Globus pallidus (tissue), 1 donor: ENCODE measurements around the gene MRGPRE.

Experiments
- DNase-seq: peaks from one replicate; pipeline ENCODE4 v3.0.0-alpha.2; 2015; ENCODE audit warnings: low spot score

Gene MRGPRE

DNA sequence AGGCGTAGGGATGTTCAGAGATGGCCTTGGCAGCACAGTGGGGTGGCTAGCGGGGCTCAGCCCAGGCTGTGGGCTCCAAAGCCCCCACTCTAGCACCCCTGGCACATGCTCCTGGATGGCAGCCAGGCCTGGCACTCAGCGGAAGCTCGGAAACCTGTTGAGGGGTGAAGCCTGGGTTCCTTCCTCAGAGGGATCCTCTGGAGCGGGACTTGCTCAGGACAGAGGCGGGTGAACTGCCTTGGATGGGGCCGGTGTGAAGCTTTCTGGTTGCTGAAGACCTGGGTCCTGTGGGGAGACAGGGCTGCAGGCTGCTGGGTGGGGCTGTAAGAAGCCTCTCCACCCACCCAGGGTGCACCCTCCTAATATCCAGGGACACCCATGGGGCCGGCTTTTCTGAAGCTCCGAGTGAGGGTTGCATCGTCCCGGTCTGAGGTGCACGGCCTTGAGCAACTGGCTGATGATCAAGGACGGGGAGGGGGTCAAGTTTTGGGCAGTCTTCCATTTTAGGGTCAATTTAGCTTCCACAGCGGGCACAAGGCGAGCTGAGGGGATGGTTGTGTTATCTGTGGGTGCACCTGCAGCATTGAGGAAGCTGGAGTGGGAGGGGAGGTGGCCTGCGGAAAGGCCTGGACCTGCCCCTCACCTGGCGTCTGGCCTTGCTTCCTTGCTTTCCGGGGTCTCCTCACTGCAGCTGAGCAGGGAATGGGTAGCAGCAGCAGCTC lies 5.2 kb downstream of the MRGPRE start:
- no peak for DNase-seq

DNA sequence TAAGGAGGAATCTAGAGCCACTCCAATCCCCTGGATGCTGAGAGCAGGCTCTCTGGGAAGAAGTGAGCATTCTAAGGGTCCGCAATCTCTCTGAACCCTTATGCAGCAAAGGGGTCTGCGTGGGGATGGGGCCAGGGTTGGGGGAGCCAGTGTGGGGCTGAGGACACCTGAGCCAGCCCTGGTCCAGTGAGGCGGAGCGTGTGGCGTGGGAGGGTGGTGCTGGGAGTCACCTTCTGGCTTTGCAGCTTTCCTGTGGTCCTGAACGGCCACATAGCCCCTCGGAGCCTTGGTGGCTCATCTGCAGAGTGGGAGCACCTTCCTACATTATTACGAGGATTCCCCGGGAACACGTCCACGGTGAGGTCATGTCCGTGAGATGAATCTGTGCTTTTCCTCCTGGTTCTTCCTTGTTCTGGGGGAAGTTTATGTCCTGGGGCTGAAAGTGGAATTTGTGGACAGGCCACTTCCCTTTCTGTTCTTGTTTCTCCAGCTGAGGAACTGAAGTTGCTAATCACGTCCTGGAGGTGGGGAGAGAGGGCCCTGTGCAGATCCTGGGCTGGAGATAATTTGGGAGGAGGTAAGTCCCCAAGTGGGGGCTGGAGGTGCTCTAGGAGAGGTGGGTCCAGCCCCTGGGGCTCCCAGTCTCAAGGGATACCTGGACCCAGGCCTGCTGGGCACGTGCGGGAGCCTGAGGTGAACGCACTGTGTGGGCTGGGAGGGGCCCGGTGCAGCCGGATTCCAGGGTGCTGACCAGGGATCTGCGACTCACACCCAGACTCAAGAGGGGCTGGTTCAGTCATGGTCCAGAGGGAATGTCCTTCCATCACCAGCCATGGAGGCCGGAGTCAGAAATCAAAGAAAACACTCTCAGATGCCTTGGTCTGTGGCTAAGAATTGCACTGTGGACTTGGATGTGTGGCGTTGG lies 6.1 kb downstream of the MRGPRE start:
- DNase-seq = peak; percentile 18

DNA sequence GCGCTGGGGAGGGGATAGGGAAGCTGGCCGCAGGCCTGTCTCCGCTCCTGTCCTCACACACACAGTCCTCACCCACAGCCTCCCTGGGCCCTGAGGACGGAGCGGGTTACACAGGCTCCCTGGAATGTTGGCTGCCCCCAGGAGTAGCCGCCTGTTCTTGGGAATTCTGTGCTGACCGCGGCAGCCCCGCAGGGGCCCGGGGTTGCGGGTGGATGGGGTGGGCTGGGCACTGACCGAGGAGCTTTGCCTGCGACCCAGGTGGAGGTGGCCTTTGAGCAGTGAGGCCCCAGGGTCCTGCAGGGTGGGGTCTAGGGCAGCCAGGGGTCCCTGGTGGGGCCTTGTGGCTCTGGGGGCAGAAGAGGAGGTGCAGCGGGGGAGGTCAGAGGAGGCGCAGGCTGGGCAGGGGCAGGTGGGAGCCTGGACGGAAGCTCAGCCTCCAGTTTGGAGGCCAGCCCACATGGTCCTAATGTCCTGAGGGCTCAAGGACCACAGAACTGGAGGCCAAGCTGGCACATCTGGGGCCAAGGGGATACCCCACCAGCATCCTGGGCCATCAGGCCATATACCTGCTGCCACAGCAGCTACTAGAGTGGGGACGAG lies 7.0 kb downstream of the MRGPRE start:
- DNase-seq = no peak

DNA sequence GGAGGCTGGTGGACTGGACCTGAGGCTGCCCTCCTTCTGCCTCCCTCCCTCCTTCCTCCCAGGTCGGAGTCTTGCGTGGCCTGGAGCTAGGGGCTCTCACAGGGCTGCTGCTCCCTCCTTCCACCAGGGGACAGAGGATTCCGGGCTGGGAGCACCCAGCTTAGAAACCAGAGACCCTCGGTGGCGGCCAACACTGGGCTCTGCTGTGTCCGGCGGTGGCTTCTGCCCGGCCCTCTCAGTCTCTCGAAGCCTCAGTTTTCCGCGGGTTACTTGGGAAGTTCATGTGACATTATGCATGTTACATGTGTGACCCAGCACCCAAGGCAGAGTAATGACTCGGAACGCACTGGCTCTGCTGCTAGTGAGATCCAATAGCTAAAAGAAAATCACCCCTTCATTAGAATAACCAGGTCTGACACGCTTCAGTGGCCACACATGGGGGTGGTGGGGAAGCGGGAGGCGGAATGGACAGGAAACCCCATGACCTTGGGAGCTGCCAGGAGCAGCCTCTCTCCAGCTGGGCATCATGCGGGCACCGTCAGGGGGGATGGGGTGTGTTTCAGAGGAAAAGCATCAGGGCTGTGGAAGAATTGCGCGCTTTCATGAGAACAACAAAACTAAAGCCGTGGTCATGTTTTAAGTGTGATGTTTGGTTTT lies 7.7 kb downstream of the MRGPRE start:
- no peak for DNase-seq

DNA sequence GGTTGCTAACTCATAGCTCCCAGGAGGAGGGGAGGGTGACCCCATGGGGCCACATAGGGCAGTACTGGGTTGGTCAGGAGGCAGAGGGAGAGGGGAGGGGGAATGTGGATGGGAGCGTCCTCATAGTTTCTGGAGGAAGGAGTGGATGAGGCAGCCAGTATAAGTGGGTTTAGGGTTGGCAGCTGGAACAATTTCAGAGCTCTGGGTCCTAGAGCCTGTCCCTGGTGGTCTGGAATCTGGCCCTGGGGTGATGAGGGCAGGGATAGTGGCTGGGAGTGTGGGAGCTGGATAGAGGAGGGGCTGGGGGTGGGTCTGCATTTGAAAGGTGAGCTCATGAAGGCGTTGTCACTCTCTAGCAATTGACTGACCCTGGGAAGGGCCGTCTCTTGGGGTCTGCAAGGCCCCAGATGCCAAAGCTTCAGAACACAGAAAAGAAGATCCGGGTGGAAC lies 8.3 kb downstream of the MRGPRE start:
- no peak for DNase-seq

DNA sequence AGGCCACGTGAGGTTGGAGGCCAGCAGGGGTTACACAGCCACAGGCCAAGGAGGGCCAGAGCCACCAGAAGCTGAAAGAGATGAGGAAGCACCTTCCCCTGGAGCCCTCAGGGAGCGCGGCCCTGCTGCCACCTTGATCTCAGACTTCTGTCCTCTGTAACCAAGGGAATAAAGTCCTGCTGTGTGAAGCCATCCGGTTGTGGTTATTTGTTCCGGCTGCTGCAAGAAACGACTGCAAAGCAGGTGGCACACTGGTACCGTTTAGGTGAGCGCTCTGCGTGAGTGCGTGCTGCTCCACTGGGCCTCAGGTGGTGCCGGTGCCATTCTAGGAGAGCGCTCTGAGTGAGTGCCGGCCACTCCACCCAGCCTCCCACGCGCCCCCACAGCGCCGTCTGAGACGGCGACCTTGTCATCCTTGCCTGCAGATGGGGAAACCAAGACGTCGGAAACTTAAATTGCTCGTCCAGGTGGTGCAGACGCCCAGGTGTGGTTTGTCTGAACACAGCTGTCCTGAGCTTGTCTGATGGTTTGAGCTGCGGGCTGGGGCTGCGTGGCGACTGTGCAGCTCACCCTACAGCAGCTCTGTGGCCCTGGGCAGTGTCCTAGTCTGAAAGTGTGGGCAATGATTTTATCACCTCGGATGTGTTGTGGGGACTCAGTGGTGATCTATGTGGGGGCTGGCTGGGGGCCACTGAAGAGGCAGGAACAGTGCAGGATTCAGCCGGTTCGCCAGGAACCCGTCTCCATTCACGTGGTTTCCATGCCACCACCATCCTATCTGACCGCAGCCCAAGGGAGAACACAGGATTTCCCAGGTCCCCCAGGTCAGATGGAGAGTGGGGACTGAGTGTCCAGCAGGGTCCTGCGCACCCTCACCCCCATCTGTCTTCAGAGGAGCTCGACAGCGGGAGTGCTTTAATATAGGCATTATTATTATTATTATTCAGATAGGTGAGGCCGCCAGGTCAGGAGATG lies 9.0 kb downstream of the MRGPRE start:
- DNase-seq = no peak

DNA sequence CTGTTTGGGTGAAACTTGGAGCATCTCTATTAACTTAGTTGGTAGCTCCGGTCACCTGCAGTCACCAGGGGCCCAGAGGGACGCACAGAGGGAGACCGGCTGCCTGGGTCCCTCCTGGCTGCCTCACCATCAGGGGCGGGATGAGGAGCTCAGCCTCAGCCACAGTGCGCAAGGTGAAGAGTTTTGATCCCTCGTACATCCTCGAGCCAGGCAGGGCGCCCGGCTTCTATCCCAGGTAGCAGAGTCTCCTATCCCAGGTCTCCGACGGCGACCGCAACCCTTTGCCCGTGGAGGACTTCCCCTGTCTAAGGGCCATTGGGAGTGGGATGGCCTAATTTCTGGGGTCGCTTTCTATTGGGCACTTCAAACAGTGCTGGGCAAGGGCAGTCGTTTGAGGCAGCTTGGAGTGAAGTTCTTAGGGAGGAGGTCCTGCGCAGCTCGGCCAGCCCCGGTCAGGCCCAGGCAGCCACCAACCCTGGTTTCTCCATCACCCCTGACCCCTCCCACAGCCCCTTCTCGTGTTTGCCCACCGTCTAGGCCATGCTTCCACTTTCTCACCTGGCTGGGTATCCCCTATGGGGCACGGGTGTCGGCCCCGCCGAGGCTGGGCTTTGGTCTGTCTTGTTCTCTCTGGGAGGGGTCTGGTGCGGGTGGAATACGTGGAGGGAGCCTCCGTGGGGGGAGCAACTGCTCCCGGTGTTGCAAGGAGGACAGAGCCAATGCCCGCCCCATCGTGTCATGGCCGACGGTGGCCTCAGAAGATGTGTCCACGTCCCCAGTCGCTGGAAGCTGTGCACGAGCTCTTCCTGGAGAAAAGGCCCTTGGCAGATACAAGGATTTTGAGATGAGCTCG lies 10.0 kb downstream of the MRGPRE start:
- no peak for DNase-seq

DNA sequence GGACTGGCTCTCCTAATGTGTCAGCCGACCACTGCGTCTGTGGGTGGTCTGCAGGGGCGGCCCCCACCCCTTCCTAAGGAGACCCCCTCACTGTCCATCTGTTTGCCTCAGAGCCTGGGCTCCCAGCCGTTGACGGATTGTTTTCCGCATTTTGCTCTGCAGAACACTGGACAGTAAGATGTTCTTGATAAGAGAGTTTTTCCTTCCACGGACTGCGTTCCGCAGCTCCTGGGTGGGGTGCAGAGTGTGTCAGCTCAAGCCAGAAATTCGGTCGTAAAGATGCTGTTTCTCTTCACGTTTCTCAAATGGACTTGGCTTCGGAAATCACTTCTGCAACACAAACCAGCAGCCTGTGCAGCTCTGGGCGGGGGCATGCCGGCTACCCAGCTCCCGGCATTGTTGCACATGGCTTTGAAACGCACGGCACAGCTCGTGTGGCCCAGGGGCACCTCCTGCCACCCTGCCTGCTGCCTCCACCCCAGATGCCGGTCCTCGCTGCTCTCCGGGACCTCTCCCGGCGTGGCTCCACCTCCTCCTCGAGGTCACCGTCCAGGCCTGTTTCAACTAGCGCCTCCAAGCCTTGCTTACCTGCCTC lies 10.7 kb downstream of the MRGPRE start:
- DNase-seq = no peak

DNA sequence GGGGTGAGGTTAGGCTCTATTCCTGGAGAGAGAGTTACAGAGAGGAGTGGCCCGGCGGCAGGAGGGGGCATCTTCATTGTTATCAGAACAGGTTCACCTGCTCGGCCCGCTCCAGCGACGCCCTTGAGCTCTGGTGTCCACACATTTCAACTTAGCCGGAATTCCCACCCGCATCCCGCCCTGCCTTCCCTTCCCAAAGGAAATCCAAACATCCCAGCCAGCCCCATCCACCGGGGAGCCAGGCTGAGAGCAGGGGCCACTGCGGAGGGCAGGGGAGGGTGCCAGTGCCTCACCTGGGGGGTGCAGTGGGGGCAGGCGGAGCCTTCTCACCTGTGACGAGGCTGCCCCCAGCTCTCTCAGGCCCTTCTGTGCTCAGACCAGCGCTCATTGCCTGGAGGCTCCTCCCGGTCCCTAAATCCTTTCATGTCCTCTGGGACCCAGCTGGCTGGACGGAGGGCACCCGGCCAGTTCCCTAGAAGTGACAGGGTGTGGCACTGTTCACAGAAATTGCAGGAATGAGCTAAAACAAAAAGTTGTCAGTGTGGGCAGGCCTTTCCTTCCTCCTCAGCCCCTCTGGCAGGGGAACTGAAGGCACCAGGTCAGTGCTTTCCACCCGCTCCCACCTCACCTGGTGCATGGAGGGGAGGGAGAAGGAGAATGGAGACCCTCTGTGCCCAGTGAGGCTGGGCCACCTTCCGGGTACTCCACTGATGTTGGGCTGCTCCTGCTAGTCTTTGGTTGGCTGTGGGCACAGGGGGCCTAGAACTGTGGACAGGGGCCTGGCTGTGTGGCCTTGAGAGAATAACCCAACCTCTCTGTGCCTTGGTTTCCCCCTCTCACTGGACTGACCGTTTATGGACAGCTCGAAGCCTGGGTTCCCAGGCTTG lies 11.5 kb downstream of the MRGPRE start:
- DNase-seq = no peak

DNA sequence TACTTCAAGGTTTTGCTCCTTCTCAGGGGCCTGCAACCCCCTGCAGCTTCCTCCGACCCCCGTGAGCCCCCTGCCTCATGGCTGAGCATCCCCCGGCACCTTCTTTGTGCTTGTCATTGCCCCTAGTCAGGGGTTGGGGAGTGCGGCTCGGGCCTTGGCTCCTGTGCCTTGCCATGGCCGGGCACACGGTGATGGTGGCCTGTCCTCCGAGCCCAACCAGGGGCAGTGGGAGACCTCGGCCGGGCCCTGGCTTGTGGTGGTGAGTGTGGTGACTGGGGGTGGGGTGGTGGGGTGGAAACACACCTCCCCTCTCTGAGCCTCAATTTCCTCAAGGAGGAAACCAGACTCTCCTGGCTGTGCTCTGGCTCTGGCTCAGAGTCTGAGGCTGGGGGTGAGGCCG lies 12.1 kb downstream of the MRGPRE start:
- DNase-seq = no peak

DNA sequence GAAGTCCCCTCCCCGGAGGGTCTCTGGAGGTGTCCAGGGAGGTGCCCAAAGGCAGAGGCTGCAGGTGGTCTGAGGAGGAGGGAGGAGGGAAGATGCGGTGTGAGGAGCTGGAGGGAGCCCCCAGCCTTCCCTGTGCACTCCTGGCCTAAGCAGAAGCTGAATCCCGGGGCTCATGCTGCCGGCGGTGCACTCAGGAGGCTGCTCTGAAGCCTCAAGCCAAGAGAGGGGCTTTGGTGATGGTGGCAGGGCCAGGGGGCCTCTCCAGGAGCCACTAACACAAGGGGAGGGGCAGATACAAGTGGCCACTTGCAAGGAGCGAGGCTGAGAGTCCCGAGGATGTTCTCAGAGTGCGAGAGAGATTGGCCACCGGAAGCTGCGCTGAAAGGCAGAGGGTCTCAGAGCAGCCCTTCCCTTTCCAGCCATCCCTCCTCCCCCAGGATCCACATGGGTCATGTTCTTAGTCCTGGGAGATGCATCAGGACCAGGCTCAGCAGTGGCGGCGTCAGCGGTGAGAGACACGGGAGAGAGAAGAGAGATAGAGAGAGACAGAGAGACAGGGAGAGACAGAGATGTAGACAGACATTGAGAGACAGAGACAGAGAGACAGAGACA lies 12.8 kb downstream of the MRGPRE start:
- no peak for DNase-seq

DNA sequence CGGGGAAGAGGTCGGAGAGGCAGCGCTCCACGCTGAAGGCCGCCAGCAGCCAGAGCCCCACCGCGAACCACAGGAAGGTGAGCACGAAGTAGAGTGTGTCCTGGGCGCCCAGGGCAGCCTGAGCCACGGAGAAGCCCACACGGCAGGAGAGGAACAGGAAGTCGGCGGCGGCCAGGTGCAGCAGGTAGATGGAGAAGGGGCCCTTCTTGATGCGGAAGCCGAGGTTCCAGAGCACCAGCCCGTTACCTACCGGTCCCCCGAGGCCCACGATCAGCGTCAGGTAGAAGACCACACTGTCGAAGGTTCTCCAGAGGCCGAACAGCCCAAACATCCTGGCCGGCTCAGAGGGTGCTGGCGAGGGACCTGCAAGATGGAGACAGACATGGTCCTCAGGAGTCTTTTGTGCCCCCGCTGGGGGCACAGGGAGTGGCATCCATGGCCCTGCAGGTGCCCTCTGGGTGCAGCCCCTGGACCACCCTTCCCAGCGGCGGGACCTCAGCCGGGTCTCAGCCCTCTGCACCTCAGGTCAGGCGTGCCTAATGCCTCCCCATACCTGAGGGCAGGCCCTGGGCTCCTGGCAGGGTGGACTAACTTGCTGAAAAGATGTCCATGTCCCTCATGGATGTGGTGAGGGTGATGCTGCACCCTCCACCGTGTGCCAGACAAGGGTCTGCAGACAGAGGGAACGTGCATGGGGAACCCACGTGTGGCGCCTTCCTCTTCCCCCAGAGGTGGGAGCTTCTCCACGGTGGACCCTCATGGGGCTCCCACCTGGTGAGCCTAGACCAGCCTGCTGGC lies 13.5 kb downstream of the MRGPRE start, which contains the start of gene MRGPRG:
MRGPRG (minus strand) TSS at position 331 of the 798 bp plus-strand sequence; CDS start at position 331, 0 bp downstream.
- DNase-seq = no peak

DNA sequence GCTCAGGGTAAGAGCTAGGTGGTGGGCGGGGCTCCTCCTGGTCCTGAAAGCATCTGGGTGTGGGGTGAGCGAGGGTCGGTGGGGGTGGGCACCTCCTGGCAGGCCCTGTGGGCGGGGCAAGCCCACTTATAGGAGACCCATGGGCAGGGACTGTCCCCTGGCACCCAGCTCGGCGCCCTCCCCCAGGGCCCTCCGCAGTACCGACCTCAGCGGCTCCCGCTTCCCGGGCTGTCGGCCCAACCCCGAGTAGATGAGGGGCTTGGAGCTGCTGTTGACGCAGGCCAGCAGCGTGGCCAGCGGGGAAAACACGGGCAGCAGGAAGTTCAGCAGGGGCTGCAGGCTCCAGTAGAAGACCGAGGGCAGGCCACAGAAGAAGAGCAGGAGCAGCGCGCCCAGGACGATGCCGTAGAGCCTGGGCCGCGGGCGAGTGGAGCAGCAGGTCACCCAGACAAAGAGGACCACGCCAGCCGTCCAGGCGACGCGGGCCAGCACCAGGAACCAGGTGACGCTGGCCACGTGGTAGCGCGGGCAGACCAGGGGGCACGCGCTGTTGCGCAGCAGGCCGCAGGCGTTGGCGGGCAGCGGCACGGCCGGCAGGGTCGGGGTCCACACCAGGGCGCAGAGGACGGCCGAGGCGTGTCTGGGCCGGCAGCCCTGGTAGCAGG lies 14.3 kb downstream of the MRGPRE start:
- no peak for DNase-seq

DNA sequence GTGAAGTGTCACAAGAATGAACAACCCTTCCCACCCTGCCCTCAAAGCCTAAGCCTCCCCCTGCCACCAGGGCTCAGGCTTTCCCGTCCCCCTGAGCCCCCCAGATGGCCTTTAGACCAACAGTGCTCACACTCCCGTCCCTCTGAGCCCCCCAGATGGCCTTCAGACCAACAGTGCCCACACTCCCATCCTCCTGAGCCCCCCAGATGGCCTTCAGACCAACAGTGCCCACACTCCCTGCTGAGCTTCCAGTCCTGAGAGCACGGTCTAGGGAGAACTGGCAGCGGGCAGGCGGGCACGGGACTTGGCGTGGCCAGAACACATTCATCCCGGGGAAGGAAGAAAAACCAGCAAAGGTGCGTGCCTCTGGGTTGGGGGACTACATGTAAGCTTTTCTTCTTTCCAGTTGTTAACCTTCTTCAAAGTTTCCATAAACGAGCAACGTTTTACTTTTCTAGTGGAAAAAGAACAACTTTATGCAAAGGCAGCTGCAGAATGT lies 16.1 kb downstream of the MRGPRE start:
- DNase-seq = no peak

DNA sequence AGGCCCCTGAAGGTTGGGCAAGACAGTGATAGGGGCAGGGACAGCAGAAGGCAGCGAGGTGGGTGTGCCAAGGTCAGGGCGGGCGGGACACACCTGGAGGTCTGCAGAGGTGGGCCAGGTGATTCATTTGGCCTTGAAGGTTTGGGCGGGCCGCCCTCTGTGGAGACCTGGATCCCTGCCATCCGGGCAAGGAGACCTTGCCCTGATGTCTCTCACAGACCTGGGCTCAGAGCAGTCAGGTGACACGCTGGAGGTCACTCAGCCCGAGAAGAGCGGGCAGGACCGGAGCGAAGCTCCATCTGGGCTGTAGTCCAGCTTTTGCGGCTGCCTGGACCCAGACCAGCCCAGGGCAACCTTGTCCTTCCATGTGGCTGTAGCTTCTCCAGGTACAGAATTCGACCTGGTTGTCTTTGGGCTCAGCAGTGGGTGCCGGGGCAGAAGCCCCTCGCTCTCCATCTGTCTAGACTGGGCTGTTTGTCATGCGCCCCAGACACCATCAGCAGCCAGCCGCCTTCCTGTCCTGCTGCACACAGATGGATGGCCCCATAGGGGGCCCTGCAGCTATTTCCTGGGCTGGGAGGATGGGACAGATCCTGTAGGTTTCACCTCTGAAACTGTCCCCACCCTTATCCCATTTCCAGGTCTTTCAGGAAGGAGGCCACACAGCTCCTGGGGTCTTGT lies 16.7 kb downstream of the MRGPRE start:
- no peak for DNase-seq

DNA sequence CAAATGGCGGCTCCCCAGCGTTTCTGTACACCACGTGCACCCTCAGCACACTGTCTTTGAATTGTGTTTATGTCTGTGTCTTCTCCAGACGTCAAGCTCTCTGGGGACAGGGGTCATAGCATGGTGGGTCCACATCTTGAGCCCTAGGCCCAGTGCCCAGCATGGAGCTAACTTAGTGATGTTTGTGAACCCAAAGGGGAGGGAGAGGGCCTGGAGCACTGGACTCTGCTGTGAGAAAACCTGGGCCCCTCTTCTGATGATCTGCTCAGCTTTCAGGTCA lies 17.9 kb downstream of the MRGPRE start:
- no peak for DNase-seq
